HepG2 (cell line): ENCODE data around the gene PDE4C. TPM values are rescaled to one million over a fixed set of nuclear protein-coding genes. Genes with fewer than 3 reads are reported as not detected.
A peak's percentile ranks its signal among the peaks of the same experiment; 100 is the strongest.

Experiments used
- ATF7 ChIP-seq, 2 experiments: fragments of 450-650 bp in 1 of 2; sonication (generic) in 1 of 2; formaldehyde crosslinking in 1 of 2; IDR thresholded peaks; 2 replicates each; pipeline versions ENCODE4 v1.4.0 to v1.6.1; 2016 to 2020; ENCODE audit warnings: antibody characterized with exemption in 1 of 2, mild to moderate bottlenecking in 1 of 2, missing genetic modification reagents in 1 of 2
- BHLHE40 ChIP-seq: IDR thresholded peaks from 2 replicates; pipeline ENCODE4 v1.6.1; 2011; ENCODE audit warnings: low read length, improper control_type of control experiment
- ETV6 ChIP-seq: sonication (generic); formaldehyde crosslinking; conservative IDR thresholded peaks from 2 replicates; pipeline ENCODE4 v1.4.0; 2020; ENCODE audit warnings: missing genetic modification reagents
- FOSL2 ChIP-seq: sonication (generic); formaldehyde crosslinking; IDR thresholded peaks from 2 replicates; pipeline ENCODE4 v1.4.0; 2020; ENCODE audit warnings: missing genetic modification reagents
- FOXJ3 ChIP-seq: sonication (generic); formaldehyde crosslinking; IDR thresholded peaks from 2 replicates; pipeline ENCODE4 v1.4.0; 2020; ENCODE audit warnings: missing genetic modification reagents, mild to moderate bottlenecking, borderline replicate concordance
- GABPB1 ChIP-seq: IDR thresholded peaks from 2 replicates; pipeline ENCODE4 v1.6.1; 2016; ENCODE audit warnings: mild to moderate bottlenecking, missing genetic modification reagents, moderate library complexity, missing compliant biosample characterization
- GATAD2A ChIP-seq: IDR thresholded peaks from 2 replicates; pipeline ENCODE4 v1.6.1; 2016
- HNRNPLL ChIP-seq: fragments of 200-400 bp; formaldehyde crosslinking; IDR thresholded peaks from 2 replicates; pipeline ENCODE4 v1.6.1; 2017; ENCODE audit warnings: mild to moderate bottlenecking, low read depth, low read length; ENCODE audit not compliant: poor library complexity, severe bottlenecking
- KLF13 ChIP-seq: sonication (generic); formaldehyde crosslinking; IDR thresholded peaks from 2 replicates; pipeline ENCODE4 v1.4.0; 2020; ENCODE audit warnings: mild to moderate bottlenecking, missing genetic modification reagents
- MED1 ChIP-seq: sonication (generic); formaldehyde crosslinking; IDR thresholded peaks from 2 replicates; pipeline ENCODE4 v1.4.0; 2020; ENCODE audit warnings: missing genetic modification reagents
- MTA1 ChIP-seq: sonication (generic); formaldehyde crosslinking; IDR thresholded peaks from 2 replicates; pipeline ENCODE4 v1.4.0; 2020; ENCODE audit warnings: missing genetic modification reagents, mild to moderate bottlenecking, borderline replicate concordance
- POGZ ChIP-seq: sonication (generic); formaldehyde crosslinking; IDR thresholded peaks from 2 replicates; pipeline ENCODE4 v1.4.0; 2020; ENCODE audit warnings: mild to moderate bottlenecking, missing genetic modification reagents
- RNF2 ChIP-seq: fragments of 450-650 bp; conservative IDR thresholded peaks from 2 replicates; pipeline ENCODE4 v1.6.1; 2016; ENCODE audit warnings: low read depth
- TBL1XR1 ChIP-seq: fragments of 150-350 bp; IDR thresholded peaks from 2 replicates; pipeline ENCODE4 v1.6.1; 2014; ENCODE audit warnings: borderline replicate concordance, low read length; ENCODE audit not compliant: partially characterized antibody
- ZBTB10 ChIP-seq: sonication (generic); formaldehyde crosslinking; IDR thresholded peaks from 2 replicates; pipeline ENCODE4 v1.4.0; 2020; ENCODE audit warnings: missing genetic modification reagents, borderline replicate concordance
- ZBTB33 ChIP-seq: sonication (generic); formaldehyde crosslinking; IDR thresholded peaks from 2 replicates; pipeline ENCODE4 v1.4.0; 2020; ENCODE audit warnings: missing genetic modification reagents
- ZFP82 ChIP-seq: sonication (generic); formaldehyde crosslinking; IDR thresholded peaks from 2 replicates; pipeline ENCODE4 v1.5.1; 2020; ENCODE audit warnings: mild to moderate bottlenecking, missing genetic modification reagents, borderline replicate concordance
- ZFP90 ChIP-seq: sonication (generic); formaldehyde crosslinking; IDR thresholded peaks from 2 replicates; pipeline ENCODE4 v1.8.0; 2022; ENCODE audit warnings: missing genetic modification reagents, mild to moderate bottlenecking, inconsistent platforms, borderline replicate concordance
- ZFY ChIP-seq: sonication (generic); formaldehyde crosslinking; IDR thresholded peaks from 2 replicates; pipeline ENCODE4 v1.4.0; 2020; ENCODE audit warnings: missing genetic modification reagents
- ZNF33A ChIP-seq: sonication (generic); formaldehyde crosslinking; IDR thresholded peaks from 2 replicates; pipeline ENCODE4 v1.5.1; 2020; ENCODE audit warnings: missing genetic modification reagents, mild to moderate bottlenecking, moderate library complexity, borderline replicate concordance
- ZNF547 ChIP-seq: sonication (generic); formaldehyde crosslinking; IDR thresholded peaks from 2 replicates; pipeline ENCODE4 v1.5.1; 2020; ENCODE audit warnings: mild to moderate bottlenecking, missing genetic modification reagents
- ZNF747 ChIP-seq: sonication (generic); formaldehyde crosslinking; IDR thresholded peaks from 2 replicates; pipeline ENCODE4 v1.8.1; 2023; ENCODE audit warnings: missing genetic modification reagents, mild to moderate bottlenecking, borderline replicate concordance
- ZNF850 ChIP-seq: sonication (generic); formaldehyde crosslinking; conservative IDR thresholded peaks from 2 replicates; pipeline ENCODE4 v1.9.0; 2021; ENCODE audit warnings: mild to moderate bottlenecking, missing genetic modification reagents
- polyA plus RNA-seq, 8 experiments: library from polyadenylated mRNA; depleted of rRNA in 3 of 8; stranded (reverse) in 7 of 8; unstranded in 1 of 8; fragments of >200 nt; fragmentation: Illumina TruSeq in 4 of 8; extraction: Trizol in 4 of 8; gene quantifications; 2 replicates each; pipeline versions ENCODE4 v1.2.1 to v1.2.3, GENCODE V29; 2011 to 2016; ENCODE audit warnings: low read depth in 4 of 8, missing spikeins in 1 of 8, mixed read lengths in 1 of 8; ENCODE audit not compliant: insufficient read depth in 1 of 8
- total RNA-seq, 5 experiments: library from RNA; depleted of rRNA; stranded (reverse); fragments of >200 nt; fragmentation: Illumina TruSeq; extraction: Trizol; gene quantifications; 2 replicates each; pipeline ENCODE4 v1.2.3, GENCODE V29; 2016; ENCODE audit warnings: low read depth in 1 of 5
- TF ChIP-seq, protein P1 (sequence below): IDR thresholded peaks from 2 replicates; pipeline ENCODE4 v1.6.1; 2016

PDE4C gene
- total and polyA plus RNA-seq, 2 of the 13 experiments (the other 11 are each of a cell fraction or from before 2014, with no cell fraction given): 1.4 to 14.0 TPM

GRCh38 chr19:18274781-18275356 lies 48.6 kb upstream of the PDE4C start (continued):
- TF ChIP-seq KLF13 (CRISPR knock-in tag) (no peak), ZFY (CRISPR knock-in tag) (peak; percentile 74), GATAD2A (peak; percentile 68), BHLHE40 (no peak), MED1 (CRISPR knock-in tag) (peak; percentile 79), GABPB1 (peak; percentile 50; the same call in 1 of the 2 replicates), ZNF850 (CRISPR knock-in tag) (no peak), ATF7 (IDR thresholded peaks at IDR 0.05) (no peak), ATF7 (CRISPR knock-in tag; IDR thresholded peaks at IDR 0.05) (peak; percentile 32; the same call in 1 of the 2 replicates), ZBTB33 (CRISPR knock-in tag) (0 out of 2 replicates have a peak, but pooled peaks have one; percentile 3), MTA1 (peak; percentile 64), HNRNPLL (peak; percentile 57), ZNF747 (no peak; the same call in 1 of the 2 replicates), FOXJ3 (CRISPR knock-in tag) (no peak), TBL1XR1 (no peak), ZNF33A (CRISPR knock-in tag) (0 out of 2 replicates have a peak, but pooled peaks have one; percentile 44), ZNF547 (CRISPR knock-in tag) (no peak), ZFP82 (no peak), RNF2 (no peak), ZBTB10 (CRISPR knock-in tag) (peak; percentile 93; the same call in 1 of the 2 replicates), ETV6 (no peak), POGZ (CRISPR knock-in tag) (no peak), ZFP90 (CRISPR knock-in tag) (peak; percentile 62; the same call in 1 of the 2 replicates), FOSL2 (peak; percentile 99)
- TF ChIP-seq, protein P1, sequence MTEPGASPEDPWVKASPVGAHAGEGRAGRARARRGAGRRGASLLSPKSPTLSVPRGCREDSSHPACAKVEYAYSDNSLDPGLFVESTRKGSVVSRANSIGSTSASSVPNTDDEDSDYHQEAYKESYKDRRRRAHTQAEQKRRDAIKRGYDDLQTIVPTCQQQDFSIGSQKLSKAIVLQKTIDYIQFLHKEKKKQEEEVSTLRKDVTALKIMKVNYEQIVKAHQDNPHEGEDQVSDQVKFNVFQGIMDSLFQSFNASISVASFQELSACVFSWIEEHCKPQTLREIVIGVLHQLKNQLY (CRISPR knock-in tag): no peak
